Embryonic facial prominence (tissue), 1 donor: ENCODE data around the gene TSC22D4.
"Not testable (repeated sequence)": the region's sequence is repeated elsewhere in the genome, so short reads cannot be mapped to it uniquely, and the experiment has no call there.

Experiments used
- DNase-seq: peaks from one replicate; pipeline ENCODE4 v3.0.0-alpha.2; 2016; ENCODE audit errors: extremely low spot score

TSC22D4 gene

GRCh38 chr7:100472854-100473499 is 6.0 kb downstream of the TSC22D4 start:
- no peak for DNase-seq

- DNase-seq, result no peak
These were observed 6.7 kb downstream of the TSC22D4 start for GRCh38 chr7:100472121-100472851.

GRCh38 chr7:100471021-100471420 is 8.0 kb downstream of the TSC22D4 start:
- DNase-seq, result no peak

GRCh38 chr7:100469227-100470044 is 9.6 kb downstream of the TSC22D4 start:
- DNase-seq, result no peak

GRCh38 chr7:100467638-100468373 is 11.2 kb downstream of the TSC22D4 start:
- no peak for DNase-seq

- DNase-seq, result no peak
These were observed 12.1 kb downstream of the TSC22D4 start for GRCh38 chr7:100466653-100467605.

- DNase-seq, result no peak
These were observed 13.2 kb downstream of the TSC22D4 start for GRCh38 chr7:100465702-100466311.

GRCh38 chr7:100465299-100465698 is 13.7 kb downstream of the TSC22D4 start:
- DNase-seq, result no peak

- no peak for DNase-seq
These were observed 14.2 kb downstream of the TSC22D4 start for GRCh38 chr7:100464791-100465190.

GRCh38 chr7:100464210-100464660 is 14.8 kb downstream of the TSC22D4 start, which contains the start of gene SPACDR:
Gene SPACDR, minus strand, starts transcription at chr7:100464260. Its CDS starts 235 bp downstream, at chr7:100464025.
- DNase-seq, result no peak

GRCh38 chr7:100457033-100457432 is 22.0 kb downstream of the TSC22D4 start:
- no peak for DNase-seq

GRCh38 chr7:100456562-100456961 is 22.5 kb downstream of the TSC22D4 start:
- no peak for DNase-seq

- no peak for DNase-seq
These were observed 23.8 kb downstream of the TSC22D4 start for GRCh38 chr7:100455206-100455605.

GRCh38 chr7:100453854-100454253 is 25.2 kb downstream of the TSC22D4 start:
- not testable (repeated sequence) for DNase-seq

GRCh38 chr7:100452513-100452912 is 26.5 kb downstream of the TSC22D4 start:
- DNase-seq, result no peak

GRCh38 chr7:100449190-100449795 is 29.7 kb downstream of the TSC22D4 start:
- DNase-seq, result no peak

GRCh38 chr7:100447363-100447762 is 31.7 kb downstream of the TSC22D4 start:
- DNase-seq, result not testable (repeated sequence)

- no peak for DNase-seq
These were observed 33.0 kb downstream of the TSC22D4 start for GRCh38 chr7:100446040-100446439.
